Ramos (cell line): Measurements from ENCODE around the gene SDHD.
"Not testable (repeated sequence)": the region's sequence is repeated elsewhere in the genome, so short reads cannot be mapped to it uniquely, and the experiment has no call there.

ENCODE experiments used
- in situ Hi-C: fragments of 300-500 bp; cut with MboI; formaldehyde crosslinking; loops from one replicate; pipeline ENCODE4 v1.14.3; 2022; ENCODE audit warnings: low sequenced_read_pairs; ENCODE audit not compliant: unreplicated experiment

The SDHD gene

DNA sequence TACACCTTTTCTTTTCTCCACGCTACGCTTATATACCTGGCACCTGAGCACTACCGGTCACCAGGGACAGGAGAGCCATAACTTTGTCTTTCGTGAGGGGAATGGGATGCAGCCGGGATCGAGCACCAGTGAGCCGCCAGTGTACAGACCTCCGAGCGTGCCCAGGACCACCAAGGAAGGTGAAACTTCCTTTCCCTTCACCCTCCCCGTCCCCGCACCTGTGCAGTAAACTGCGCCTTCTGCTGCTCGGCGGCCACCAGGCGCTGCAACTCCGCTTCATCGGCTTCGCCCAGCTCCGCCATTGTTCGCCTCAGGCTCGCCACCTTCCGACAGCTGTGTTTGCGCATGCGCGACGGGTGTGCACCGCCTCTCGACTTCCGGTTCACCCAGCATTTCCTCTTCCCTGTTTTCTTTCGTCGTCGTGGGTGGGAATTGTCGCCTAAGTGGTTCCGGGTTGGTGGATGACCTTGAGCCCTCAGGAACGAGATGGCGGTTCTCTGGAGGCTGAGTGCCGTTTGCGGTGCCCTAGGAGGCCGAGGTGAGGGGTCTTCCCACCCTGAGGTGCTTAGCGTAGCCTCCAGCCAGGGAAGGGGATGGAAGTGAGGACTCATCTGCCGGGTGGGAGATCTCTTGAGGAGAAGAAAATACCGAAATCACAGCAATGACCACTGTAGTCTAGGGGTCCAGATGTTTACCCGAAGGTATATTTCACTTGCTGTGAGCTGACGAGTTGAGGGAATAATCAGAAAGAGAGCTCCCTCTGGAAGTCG is at the start of gene SDHD, which contains the start of gene TIMM8B:
Gene SDHD, plus strand, starts transcription at position 452 of the 770 bp plus-strand sequence. Its CDS starts 35 bp downstream, at position 487.
Gene TIMM8B, minus strand, starts transcription at position 335 of the 770 bp plus-strand sequence. Its CDS starts 33 bp downstream, at position 302.
- in situ Hi-C loops: no loop called here

DNA sequence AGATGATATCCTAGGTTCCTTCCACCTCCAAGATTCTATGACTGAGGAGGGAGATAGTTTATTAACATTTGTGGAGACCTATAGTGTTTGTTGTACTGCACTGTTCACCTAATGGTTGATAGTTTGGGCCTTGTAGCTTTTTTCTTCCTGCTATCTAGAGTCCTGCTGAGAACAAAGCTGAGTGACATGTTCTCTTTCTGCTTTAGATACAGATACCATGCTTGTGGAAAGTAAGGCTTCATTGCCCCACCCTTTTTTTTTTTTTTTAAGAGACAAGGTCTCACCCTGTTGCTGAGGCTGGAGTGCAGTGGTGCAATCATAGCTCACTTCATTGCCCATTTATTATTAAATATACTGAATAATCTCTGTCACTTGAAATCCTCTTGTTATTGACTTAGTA is 49.1 kb upstream of the SDHD start:
- in situ Hi-C loops: no loop called here

DNA sequence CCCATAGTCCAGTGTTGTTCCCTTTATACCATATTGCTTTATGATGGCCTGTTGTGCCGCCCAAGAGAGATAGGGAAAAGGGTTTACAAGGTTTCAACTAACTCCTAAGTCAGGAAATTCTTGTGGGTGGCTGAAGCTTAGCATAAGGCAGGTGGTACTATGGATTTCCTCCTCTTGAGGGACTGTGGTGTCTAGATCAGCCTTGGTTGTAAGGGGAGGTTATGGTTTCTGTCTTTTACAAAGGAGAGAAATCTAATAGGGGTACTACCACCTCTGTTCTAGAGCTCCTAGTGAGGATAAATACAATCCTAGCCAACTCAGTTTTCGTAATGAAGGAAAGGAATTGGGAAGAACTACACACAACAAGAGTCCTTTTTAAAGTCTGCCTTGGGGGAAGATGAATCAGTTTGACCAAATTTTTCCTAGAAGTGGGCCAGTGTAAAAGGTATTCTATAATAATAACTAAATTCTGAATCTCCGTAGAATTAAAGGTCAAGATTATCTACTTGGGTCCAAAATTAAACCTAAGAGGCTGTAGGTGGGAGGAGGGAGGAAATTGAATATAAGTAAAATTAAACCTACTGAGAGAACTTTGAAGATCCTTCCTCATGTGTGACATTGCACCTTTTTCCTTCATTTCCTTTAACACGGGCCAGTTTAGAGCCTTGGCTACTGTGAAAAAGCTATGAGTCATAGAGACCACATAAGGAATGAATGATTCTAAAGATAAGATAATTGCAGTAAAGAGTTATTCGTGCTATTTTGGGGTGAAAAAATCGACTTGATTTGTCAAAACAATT is 44.3 kb upstream of the SDHD start:
- in situ Hi-C loops: no loop called here

GRCh38 chr11:112042961-112043304 is 43.7 kb upstream of the SDHD start:
- in situ Hi-C loops: no loop called here

GRCh38 chr11:112044961-112045360 is 41.7 kb upstream of the SDHD start:
- in situ Hi-C loops: no loop called here

- in situ Hi-C loops: not testable (repeated sequence)
These were observed 40.0 kb upstream of the SDHD start for GRCh38 chr11:112046647-112047046.

GRCh38 chr11:112048256-112048655 is 38.4 kb upstream of the SDHD start:
- in situ Hi-C loops: not testable (repeated sequence)

GRCh38 chr11:112049777-112050176 is 36.9 kb upstream of the SDHD start:
- in situ Hi-C loops: no loop called here

- in situ Hi-C loops: no loop called here
These were observed 36.0 kb upstream of the SDHD start for GRCh38 chr11:112050721-112051120.

- in situ Hi-C loops: no loop called here
These were observed 34.9 kb upstream of the SDHD start for GRCh38 chr11:112051768-112052167.

DNA sequence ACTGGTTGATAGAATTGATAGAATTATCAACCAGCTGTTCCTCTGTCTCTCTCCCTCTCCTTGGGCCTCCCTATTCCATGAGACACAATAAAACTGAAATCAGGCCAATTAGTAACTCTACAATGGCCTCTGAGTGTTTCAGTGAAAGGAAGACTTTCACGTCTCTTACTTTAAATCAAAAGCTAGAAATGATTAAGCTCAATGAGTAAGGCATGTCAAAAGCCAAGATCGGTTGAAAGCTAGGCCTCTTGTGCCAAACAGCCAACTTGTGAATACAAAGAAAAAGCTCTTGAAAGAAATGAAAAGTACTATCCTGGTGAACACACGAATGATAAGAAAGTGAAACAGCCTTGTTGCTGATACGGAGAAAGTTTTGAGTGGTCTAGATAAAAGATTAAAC is 29.5 kb upstream of the SDHD start:
- in situ Hi-C loops: no loop called here

DNA sequence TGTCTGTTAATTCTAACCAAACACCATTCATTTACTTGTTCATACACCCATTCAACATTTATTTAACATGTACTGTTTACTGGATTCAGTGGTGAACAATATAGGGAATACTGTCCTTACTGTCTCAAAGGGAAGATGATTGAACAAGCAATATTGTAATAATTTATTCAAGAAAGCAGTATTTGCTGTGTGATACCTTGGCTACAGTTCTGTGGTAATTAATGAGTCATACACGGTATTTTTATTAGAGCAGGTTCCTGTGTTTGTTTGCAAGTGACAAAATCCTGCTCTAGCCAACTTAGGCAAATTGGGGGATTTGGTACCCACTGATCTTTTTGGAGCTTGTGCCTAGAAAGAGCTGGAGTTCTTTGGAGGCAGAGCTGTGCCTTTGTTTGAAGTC is 28.6 kb upstream of the SDHD start:
- in situ Hi-C loops: no loop called here

DNA sequence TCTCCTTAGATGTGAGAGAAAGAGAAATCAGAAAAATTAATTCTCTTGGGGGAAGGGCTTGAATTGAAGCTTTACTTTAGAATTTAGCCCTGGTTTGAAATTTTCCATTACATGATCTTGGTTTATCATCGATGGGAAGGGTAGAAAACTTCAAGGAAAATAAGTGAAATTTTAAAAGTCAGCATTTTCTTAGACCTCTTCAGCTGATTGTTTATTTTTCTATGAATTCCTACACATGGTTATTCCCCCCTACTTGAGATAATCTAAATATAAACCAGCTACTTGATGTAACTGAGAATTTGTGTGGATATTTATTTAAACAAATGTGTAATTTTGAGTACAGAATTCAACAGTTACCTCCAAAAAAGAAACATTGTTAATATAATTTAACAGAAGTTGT is 23.8 kb upstream of the SDHD start:
- in situ Hi-C loops: no loop called here

DNA sequence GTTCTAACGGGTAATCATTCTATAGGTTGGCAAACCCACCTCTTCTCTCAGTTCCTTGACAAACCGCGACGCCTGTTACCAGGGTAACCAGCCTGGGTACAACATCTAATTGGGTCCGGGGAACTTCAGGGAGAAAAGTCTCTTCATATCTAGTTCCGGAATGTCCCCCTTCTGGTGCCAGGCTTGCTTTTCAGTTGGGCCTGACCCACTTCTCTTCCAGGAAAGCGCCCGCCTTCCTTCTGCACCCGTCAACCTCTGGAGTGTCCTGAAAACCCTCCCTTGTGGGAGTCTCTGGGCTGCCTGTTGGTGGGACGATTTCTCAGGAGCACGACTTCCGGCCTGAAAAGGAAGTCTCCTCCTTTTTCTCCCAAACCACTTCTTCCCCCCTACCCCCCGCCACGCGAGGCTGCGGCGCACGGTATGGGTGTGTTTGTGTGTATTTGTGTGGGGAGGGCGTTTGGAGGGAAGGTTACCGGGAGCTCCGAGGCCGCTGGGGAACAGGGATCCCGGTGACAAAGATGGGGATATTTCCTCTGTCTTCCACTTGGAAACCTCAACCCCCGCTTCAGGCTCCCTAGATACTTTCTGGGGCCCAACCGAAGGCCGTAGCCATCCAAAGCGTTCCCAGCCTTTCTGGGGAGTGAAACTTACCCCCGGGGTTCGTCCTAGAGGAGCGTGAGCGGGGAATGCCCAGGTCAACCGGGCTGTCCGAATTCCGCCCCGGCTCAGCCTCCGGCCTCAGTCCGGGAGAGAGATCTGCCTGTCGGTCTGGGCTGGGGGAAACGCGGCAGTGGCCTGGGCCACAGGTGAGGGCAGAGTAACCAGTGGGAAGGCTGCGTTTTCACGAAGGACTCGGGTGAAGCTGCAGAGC is 12.5 kb upstream of the SDHD start, which contains the start of the genes NKAPD1 and PIH1D2:
Gene NKAPD1, plus strand, starts transcription at position 359 of the 871 bp plus-strand sequence. CDS start 1,276 bp downstream, outside the sequence.
Gene PIH1D2, minus strand, starts transcription at position 77 of the 871 bp plus-strand sequence. CDS start 843 bp downstream, outside the sequence.
- in situ Hi-C loops: no loop called here

DNA sequence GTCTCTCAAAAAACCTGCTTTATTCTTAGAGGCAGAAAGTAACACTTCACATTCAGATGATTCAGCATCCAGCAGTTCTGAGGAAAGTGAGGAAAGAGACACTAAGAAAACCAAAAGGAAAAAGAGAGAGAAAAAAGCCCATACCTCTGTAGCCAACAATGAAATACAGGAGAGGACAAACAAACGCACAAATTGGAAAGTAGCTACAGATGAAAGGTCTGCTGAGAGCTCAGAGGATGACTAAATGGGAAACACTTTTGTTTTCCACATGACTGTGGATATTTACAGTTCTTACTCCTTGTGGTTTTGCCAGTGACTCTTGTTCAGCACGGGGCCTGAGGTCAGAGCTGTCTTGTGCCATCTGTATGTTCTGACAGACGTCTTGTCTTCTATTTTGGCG is 3.9 kb upstream of the SDHD start:
- in situ Hi-C loops: no loop called here

- in situ Hi-C loops: no loop called here
These were observed 751 bp upstream of the SDHD start for GRCh38 chr11:112085822-112086421.

DNA sequence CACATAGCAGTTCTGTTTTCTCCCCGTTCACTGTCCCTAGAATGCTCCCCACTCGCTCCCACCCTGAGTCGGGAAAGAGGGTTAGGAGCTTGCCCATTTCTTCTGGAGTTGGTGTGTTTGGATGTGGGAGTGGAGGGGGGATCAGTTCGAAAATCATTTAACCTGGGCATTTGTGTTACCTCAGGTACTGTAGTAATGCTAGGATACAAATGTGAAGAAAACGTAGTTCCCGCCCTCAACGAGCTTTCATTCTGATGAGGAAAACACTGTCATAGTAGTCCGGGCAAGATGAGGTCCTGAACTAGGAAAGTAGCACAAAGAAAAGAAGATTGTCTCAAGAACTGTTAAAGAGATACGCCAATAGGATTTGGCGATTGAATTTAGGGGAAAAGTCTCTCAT is 539 bp downstream of the SDHD start:
- in situ Hi-C loops: no loop called here

DNA sequence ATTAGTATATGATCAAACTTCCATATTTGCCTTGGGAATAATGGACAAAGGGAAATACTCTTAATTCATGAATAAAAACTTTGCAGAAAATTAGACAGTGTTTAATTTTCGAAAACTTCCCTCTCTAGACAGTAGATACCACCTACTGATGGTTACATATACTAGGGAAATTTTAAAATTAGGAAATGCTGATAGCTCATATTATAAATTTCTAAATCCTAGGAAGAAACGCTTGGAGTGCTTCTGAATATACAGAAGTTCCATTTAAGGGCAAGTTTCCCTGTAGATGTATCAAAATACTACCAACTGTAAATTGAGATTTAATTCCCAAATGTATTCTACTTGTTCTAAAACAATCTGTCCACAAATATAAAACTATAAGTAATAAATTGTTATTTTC is 8.6 kb downstream of the SDHD start:
- in situ Hi-C loops: not testable (repeated sequence)

GRCh38 chr11:112096194-112096593 is 9.5 kb downstream of the SDHD start:
- in situ Hi-C loops: no loop called here
